LNCAP (cell line): ENCODE measurements around the gene NEK8.

Experiments used
- TF ChIP-seq, protein P1 (sequence below): fragments of 450-650 bp; IDR thresholded peaks from 2 replicates; pipeline ENCODE4 v1.5.1; 2017; ENCODE audit warnings: mild to moderate bottlenecking

The NEK8 gene

GRCh38 chr17:28725166-28725659 is 3.4 kb upstream of the NEK8 start:
- TF ChIP-seq, protein P1, sequence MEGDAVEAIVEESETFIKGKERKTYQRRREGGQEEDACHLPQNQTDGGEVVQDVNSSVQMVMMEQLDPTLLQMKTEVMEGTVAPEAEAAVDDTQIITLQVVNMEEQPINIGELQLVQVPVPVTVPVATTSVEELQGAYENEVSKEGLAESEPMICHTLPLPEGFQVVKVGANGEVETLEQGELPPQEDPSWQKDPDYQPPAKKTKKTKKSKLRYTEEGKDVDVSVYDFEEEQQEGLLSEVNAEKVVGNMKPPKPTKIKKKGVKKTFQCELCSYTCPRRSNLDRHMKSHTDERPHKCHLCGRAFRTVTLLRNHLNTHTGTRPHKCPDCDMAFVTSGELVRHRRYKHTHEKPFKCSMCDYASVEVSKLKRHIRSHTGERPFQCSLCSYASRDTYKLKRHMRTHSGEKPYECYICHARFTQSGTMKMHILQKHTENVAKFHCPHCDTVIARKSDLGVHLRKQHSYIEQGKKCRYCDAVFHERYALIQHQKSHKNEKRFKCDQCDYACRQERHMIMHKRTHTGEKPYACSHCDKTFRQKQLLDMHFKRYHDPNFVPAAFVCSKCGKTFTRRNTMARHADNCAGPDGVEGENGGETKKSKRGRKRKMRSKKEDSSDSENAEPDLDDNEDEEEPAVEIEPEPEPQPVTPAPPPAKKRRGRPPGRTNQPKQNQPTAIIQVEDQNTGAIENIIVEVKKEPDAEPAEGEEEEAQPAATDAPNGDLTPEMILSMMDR, result no peak; the same call in 1 of the 2 replicates

DNA sequence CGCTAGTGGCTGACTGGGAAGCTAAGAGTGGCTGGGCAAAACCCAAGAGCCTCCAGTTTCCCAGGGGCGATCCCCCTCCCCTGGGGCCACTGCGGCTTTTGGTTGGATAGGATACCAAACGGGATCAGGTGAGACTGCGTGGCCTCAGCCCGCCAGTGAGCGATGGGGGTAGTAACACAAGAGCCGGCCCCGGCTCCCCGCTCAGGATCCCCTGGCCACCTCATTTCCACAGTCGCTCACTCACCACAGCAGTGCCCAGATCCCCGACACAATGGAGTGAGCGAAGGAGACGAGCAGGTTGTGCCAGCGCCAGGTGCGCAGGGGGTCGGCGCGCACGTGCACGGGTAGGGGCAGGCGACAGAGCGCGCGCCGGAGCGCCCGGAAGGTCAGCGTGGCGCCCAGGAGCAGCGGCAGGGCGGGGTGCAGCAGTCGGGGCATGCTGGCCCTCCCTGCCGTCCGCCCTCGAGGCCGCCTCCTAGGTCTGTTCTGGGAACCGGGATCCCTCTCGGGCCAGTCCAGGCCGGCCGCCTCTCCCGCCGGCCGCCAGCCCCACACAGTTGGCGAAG is 2.8 kb upstream of the NEK8 start:
- TF ChIP-seq, protein P1, result no peak

GRCh38 chr17:28726226-28726626 is 2.4 kb upstream of the NEK8 start, which contains the start of gene TLCD1:
TLCD1 (minus strand) TSS chr17:28726233; CDS start chr17:28726097, 136 bp downstream.
- TF ChIP-seq, protein P1, result no peak

DNA sequence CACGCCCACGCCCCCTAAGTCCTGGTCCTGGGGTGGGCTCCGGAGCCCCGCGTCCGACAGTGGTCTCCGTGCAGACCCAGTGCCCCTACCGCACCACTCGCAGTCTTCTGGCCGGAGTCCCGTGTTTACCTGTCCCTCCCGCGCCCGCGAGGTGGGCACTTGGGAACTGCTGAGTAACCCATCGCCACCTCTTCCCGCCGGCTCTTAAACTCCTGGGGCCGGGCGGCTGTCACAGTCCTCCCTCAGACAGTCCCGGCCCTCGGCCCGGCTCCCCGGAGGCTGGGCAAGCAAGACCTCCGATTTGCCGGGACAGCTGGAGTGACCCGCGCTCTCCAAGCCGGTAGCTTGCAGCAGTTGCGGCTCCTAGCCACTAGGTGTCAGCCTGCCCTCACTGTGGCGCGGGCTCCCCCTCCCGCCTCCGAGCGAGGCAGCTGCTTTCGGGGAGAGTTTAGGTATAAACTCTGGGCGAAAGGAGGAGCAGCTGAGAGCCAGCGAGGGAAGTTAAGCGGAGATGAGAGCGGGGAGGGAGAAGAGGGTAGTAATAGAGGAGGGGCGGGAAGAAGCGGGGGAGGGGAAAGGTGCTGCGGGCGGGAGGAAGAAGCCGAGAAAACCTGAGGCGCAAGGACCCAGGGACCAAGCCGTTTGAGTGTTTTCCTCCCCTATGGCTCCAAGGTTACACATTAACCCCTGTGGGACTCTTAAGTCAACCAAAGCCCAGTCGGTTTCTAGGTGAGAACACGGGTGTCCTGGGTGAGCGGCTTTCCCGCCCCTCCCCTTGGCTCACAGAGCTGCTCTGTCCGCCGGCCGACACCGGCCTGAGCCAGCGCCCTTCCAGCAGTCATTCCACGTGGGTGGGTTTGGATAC is 1.7 kb upstream of the NEK8 start:
- TF ChIP-seq, protein P1, result peak; percentile 99

DNA sequence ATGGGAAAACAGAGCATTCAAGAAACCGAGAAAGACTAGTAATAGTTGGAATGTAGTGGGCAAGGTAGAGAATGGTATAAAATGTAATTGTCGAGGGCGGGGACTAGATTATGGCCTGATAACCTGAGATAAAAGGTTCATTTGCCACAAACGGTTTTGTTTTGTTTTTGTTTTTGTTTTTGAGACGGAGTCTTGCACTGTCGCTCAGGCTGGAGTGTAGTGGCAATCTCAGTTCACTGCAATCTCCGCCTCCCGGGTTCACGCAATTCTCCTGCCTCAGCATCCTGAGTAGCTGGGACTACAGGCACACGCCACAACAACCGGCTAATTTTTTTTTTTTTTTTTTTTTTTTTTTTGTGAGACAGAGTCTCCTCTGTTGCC is 1.4 kb downstream of the NEK8 start:
- TF ChIP-seq, protein P1, result no peak

GRCh38 chr17:28733346-28733745 is 4.8 kb downstream of the NEK8 start:
- TF ChIP-seq, protein P1, result no peak

GRCh38 chr17:28734712-28735241 is 6.2 kb downstream of the NEK8 start:
- TF ChIP-seq, protein P1, result no peak
